Effector memory CD4-positive, alpha-beta T cell (primary cell): ENCODE measurements around the gene SIN3A.

Experiments used
- DNase-seq, 3 donors: peaks; one replicate each; pipeline ENCODE4 v3.0.0-alpha.2; 2020
- H3K27ac ChIP-seq: 2 replicates; pipeline ENCODE4 v1.7.0; 2013; ENCODE audit warnings: mild to moderate bottlenecking, low read length, moderate library complexity; ENCODE audit not compliant: insufficient read depth, poor library complexity, severe bottlenecking
- H3K27me3 ChIP-seq: replicated peaks from 2 replicates; pipeline ENCODE4 v1.7.0; 2013; ENCODE audit warnings: mild to moderate bottlenecking, low read length; ENCODE audit not compliant: insufficient read depth, control insufficient read depth, poor library complexity, severe bottlenecking
- H3K36me3 ChIP-seq: 2 replicates; pipeline ENCODE4 v1.7.0; 2013; ENCODE audit warnings: mild to moderate bottlenecking, low read length, moderate library complexity; ENCODE audit not compliant: control insufficient read depth, insufficient read depth
- H3K4me1 ChIP-seq: 2 replicates; pipeline ENCODE4 v1.7.0; 2013; ENCODE audit warnings: low read length, mild to moderate bottlenecking; ENCODE audit not compliant: control insufficient read depth, insufficient read depth, poor library complexity, severe bottlenecking
- H3K4me3 ChIP-seq: 2 replicates; pipeline ENCODE4 v1.7.0; 2013; ENCODE audit warnings: low read length, low read depth, mild to moderate bottlenecking; ENCODE audit not compliant: insufficient read depth, poor library complexity, severe bottlenecking
- H3K9me3 ChIP-seq: 2 replicates; pipeline ENCODE4 v1.7.0; 2013; ENCODE audit warnings: mild to moderate bottlenecking, low read length, moderate library complexity; ENCODE audit not compliant: control insufficient read depth

Gene SIN3A

GRCh38 chr15:75358771-75359536 is 92.5 kb downstream of the SIN3A start:
- H3K4me3 ChIP-seq: no peak overlapping the region
- no peaks in the 10 kb centered on the region for H3K9me3 ChIP-seq
- peaks cover 54% of the 10 kb centered on the region for H3K36me3 ChIP-seq
- no peaks in the 10 kb centered on the region for H3K27me3 ChIP-seq
- no peak overlapping the region for H3K27ac ChIP-seq
- H3K4me1 ChIP-seq: no peaks in the 10 kb centered on the region
- no peak for DNase-seq

GRCh38 chr15:75357976-75358673 is 93.4 kb downstream of the SIN3A start:
- Histone ChIP-seq H3K9me3 (no peaks in the 10 kb centered on the region), H3K27me3 (no peaks in the 10 kb centered on the region), H3K27ac (no peak overlapping the region)

GRCh38 chr15:75356517-75356916 is 95.0 kb downstream of the SIN3A start:
- H3K9me3 ChIP-seq: no peaks in the 10 kb centered on the region
- H3K36me3 ChIP-seq: peaks cover 40% of the 10 kb centered on the region
- DNase-seq: no peak
- H3K4me3 ChIP-seq: no peak overlapping the region
- no peak overlapping the region for H3K27ac ChIP-seq
- H3K27me3 ChIP-seq: no peaks in the 10 kb centered on the region
- H3K4me1 ChIP-seq: no peaks in the 10 kb centered on the region

More at GRCh38 chr15:75357976-75358673, 93.4 kb downstream of the SIN3A start:
- no peak for DNase-seq
- no peaks in the 10 kb centered on the region for H3K4me1 ChIP-seq
- no peak overlapping the region for H3K4me3 ChIP-seq
- peaks cover 54% of the 10 kb centered on the region for H3K36me3 ChIP-seq

GRCh38 chr15:75356006-75356405 is 95.5 kb downstream of the SIN3A start:
- Histone ChIP-seq H3K27me3 (no peaks in the 10 kb centered on the region), H3K9me3 (no peaks in the 10 kb centered on the region), H3K36me3 (peaks cover 35% of the 10 kb centered on the region), H3K4me1 (no peaks in the 10 kb centered on the region), H3K27ac (no peak overlapping the region), H3K4me3 (no peak overlapping the region)
- no peak for DNase-seq

GRCh38 chr15:75355369-75355768 is 96.1 kb downstream of the SIN3A start:
- Histone ChIP-seq H3K27ac (no peak overlapping the region), H3K27me3 (no peaks in the 10 kb centered on the region), H3K4me3 (no peak overlapping the region), H3K4me1 (peaks cover 3% of the 10 kb centered on the region), H3K9me3 (no peaks in the 10 kb centered on the region), H3K36me3 (peaks cover 30% of the 10 kb centered on the region)
- no peak for DNase-seq

- H3K4me3 ChIP-seq: no peak overlapping the region
- H3K4me1 ChIP-seq: peaks cover 8% of the 10 kb centered on the region
- H3K36me3 ChIP-seq: peaks cover 21% of the 10 kb centered on the region
- no peak for DNase-seq
- peaks cover 8% of the 10 kb centered on the region for H3K9me3 ChIP-seq
- H3K27ac ChIP-seq: no peak overlapping the region
- no peaks in the 10 kb centered on the region for H3K27me3 ChIP-seq
Observed at GRCh38 chr15:75354454-75354853, 97.0 kb downstream of the SIN3A start.

- Histone ChIP-seq H3K27ac (no peak overlapping the region), H3K9me3 (peaks cover 14% of the 10 kb centered on the region), H3K4me3 (no peak overlapping the region), H3K4me1 (peaks cover 13% of the 10 kb centered on the region), H3K36me3 (peaks cover 17% of the 10 kb centered on the region), H3K27me3 (no peaks in the 10 kb centered on the region)
- no peak for DNase-seq
Observed at GRCh38 chr15:75353604-75354003, 97.9 kb downstream of the SIN3A start.

GRCh38 chr15:75352186-75353080 is 99.1 kb downstream of the SIN3A start:
- H3K27ac ChIP-seq: no peak overlapping the region
- H3K4me3 ChIP-seq: no peak overlapping the region
- H3K9me3 ChIP-seq: peaks cover 14% of the 10 kb centered on the region
- H3K27me3 ChIP-seq: no peaks in the 10 kb centered on the region
- DNase-seq: no peak
- peaks cover 21% of the 10 kb centered on the region for H3K4me1 ChIP-seq
- peaks cover 11% of the 10 kb centered on the region for H3K36me3 ChIP-seq

- Histone ChIP-seq H3K4me1 (peaks cover 24% of the 10 kb centered on the region), H3K27ac (peak overlapping the region; percentile 62), H3K36me3 (peaks cover 3% of the 10 kb centered on the region), H3K27me3 (no peaks in the 10 kb centered on the region), H3K4me3 (no peak overlapping the region), H3K9me3 (peaks cover 14% of the 10 kb centered on the region)
- DNase-seq: no peak
Observed at GRCh38 chr15:75350601-75351361, 100.7 kb downstream of the SIN3A start.
